Ovary (tissue), 9 donors: ENCODE data around the gene NOVA2. TPM values are rescaled to one million over a fixed set of nuclear protein-coding genes. Genes with fewer than 3 reads are reported as not detected.

Experiments
- DNase-seq, 5 donors: peaks; one replicate each; pipeline ENCODE4 v3.0.0-alpha.2; 2019 to 2020
- H3K27ac ChIP-seq, 2 donors: fragments of 200-600 bp; one replicate each; pipeline versions ENCODE4 v1.5.1 to v1.8.0; 2019 to 2022
- H3K27me3 ChIP-seq: fragments of 200-600 bp; one replicate; pipeline ENCODE4 v1.8.0; 2022
- H3K36me3 ChIP-seq: fragments of 200-600 bp; sonication (generic); one replicate; pipeline ENCODE4 v1.5.1; 2019
- H3K4me1 ChIP-seq: one replicate; pipeline ENCODE4 v1.8.1; 2013; ENCODE audit warnings: mild to moderate bottlenecking, moderate library complexity; ENCODE audit not compliant: insufficient read depth
- H3K4me3 ChIP-seq: fragments of 200-600 bp; sonication (generic); one replicate; pipeline ENCODE4 v1.5.1; 2017
- H3K9me3 ChIP-seq, 2 donors: fragments of 200-600 bp in 1 of 2; sonication (generic) in 1 of 2; one replicate each; pipeline versions ENCODE4 v1.5.1 to v1.8.1; 2013 to 2019; ENCODE audit warnings: mild to moderate bottlenecking in 1 of 2, moderate library complexity in 1 of 2
- EP300 ChIP-seq: sonication (generic); formaldehyde crosslinking; IDR thresholded peaks from one replicate; pipeline ENCODE4 v1.6.1; 2017; ENCODE audit warnings: antibody characterized with exemption
- POLR2A ChIP-seq: fragments of 450-650 bp; IDR thresholded peaks from one replicate; pipeline ENCODE4 v1.6.1; 2017; ENCODE audit warnings: antibody characterized with exemption, mild to moderate bottlenecking, moderate library complexity
- WGBS, 3 donors: extraction: QIAGEN DNeasy Blood & Tissue Kit in 1 of 3; methylation state at CpG; one replicate each; pipeline versions ENCODE4 v1.1.5 to v1.1.7; 2013 to 2017; 5-methylcytosine and 5-hydroxymethylcytosine counted together
- intact Hi-C, 4 donors: fragments of 100-400 bp; cut with DNase I; formaldehyde crosslinking; loops; one replicate each; pipeline versions ENCODE4 v1.11.0 to v1.15.1; 2022 to 2023
- polyA plus RNA-seq, 2 donors: library from polyadenylated mRNA; stranded (reverse); fragments of 200-250 nt in 1 of 2; fragments of 350-450 nt in 1 of 2; fragmentation: Illumina TruSeq in 1 of 2; extraction: RNeasy Lipid Tissue Mini Kit (QIAGEN cat#74804) in 1 of 2; gene quantifications; one replicate each; pipeline ENCODE4 v1.2.3, GENCODE V29; 2013 to 2014
- total RNA-seq, 7 donors: library from RNA; depleted of rRNA in 2 of 7; stranded (reverse); fragments of >200 nt in 2 of 7; fragmentation: NEBNext Ultra II Directional in 3 of 7; extraction: Animal tissue kit (Norgen Biotek cat#: 25700) in 3 of 7; gene quantifications; one replicate each; pipeline versions ENCODE4 v1.1.0 to v1.2.4, GENCODE V29; 2016 to 2023
- TF ChIP-seq, protein P1 (sequence below), 3 donors: fragments of 450-650 bp in 2 of 3; fragments of 200-600 bp in 1 of 3; IDR thresholded peaks; one replicate each; pipeline versions ENCODE4 v1.5.1 to v1.8.0; 2016 to 2022; ENCODE audit warnings: antibody characterized with exemption in 3 of 3, mild to moderate bottlenecking in 1 of 3
- donor health status: DM: no; HTN: no; CAD: no; lungs with moderate emphysema.
- donor health status: DM: no; HTN: no; CAD: no.
- donor health status: Bipolar disorder and iron deficiency.
- donor health status: DM: yes; HTN: yes; CAD: no.
- donor health status: DM: no; HTN: no; CAD: no.
- donor health status: DM: yes; HTN: yes; CAD: no.

NOVA2 gene
- total and polyA plus RNA-seq, 9 donors = 0.23 to 4.8 (median 2.2) TPM

GRCh38 chr19:45924891-45925447 is 48.7 kb downstream of the NOVA2 start:
- Histone ChIP-seq H3K4me3 (no peak overlapping the region), H3K27me3 (no peaks in the 10 kb centered on the region), H3K9me3 (no peaks in the 10 kb centered on the region), H3K36me3 (no peaks in the 10 kb centered on the region), H3K27ac (no peak overlapping the region), H3K4me1 (no peaks in the 10 kb centered on the region)
- WGBS, 3 donors = 66 to 72% (median 71%) methylated on average over 6 of the region's 6 CpGs
- no peak for DNase-seq
- intact Hi-C loops = no loop called here
- TF ChIP-seq POLR2A = no peak
- TF ChIP-seq, protein P1, sequence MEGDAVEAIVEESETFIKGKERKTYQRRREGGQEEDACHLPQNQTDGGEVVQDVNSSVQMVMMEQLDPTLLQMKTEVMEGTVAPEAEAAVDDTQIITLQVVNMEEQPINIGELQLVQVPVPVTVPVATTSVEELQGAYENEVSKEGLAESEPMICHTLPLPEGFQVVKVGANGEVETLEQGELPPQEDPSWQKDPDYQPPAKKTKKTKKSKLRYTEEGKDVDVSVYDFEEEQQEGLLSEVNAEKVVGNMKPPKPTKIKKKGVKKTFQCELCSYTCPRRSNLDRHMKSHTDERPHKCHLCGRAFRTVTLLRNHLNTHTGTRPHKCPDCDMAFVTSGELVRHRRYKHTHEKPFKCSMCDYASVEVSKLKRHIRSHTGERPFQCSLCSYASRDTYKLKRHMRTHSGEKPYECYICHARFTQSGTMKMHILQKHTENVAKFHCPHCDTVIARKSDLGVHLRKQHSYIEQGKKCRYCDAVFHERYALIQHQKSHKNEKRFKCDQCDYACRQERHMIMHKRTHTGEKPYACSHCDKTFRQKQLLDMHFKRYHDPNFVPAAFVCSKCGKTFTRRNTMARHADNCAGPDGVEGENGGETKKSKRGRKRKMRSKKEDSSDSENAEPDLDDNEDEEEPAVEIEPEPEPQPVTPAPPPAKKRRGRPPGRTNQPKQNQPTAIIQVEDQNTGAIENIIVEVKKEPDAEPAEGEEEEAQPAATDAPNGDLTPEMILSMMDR (IDR thresholded peaks at IDR 0.05) = no peak
- TF ChIP-seq EP300 = no peak

DNA sequence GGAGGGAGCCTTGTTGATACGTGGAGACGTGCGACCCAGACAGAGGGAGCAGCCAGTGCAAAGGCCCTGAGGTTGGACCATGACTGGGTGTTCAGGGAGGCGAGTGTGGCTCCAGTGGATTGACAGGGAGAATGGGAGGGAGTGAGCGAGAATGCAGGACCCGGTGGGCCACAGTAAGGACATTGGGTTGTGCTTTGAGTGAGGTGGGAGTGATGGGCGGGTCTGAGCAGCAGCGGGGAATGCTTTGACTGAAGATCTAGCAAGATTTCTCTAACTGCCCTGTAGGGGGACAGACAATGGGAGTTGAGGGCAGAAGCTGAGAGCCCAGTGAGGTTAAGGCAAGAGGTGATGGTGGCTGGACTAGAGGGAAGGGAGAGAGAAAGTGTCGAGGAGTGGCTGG is 51.4 kb downstream of the NOVA2 start:
- no peak overlapping the region for H3K4me3 ChIP-seq
- 49 to 56% (median 55%) methylated on average over 9 of the region's 9 CpGs for WGBS, 3 donors

GRCh38 chr19:45920458-45920857 is 53.2 kb downstream of the NOVA2 start:
- DNase-seq = no peak
- no peak overlapping the region for H3K4me3 ChIP-seq
- 69 to 74% (median 71%) methylated on average over 8 of the region's 8 CpGs for WGBS, 3 donors
- no peaks in the 10 kb centered on the region for H3K36me3 ChIP-seq
- TF ChIP-seq POLR2A (no peak), EP300 (no peak)
- TF ChIP-seq, protein P1 (IDR thresholded peaks at IDR 0.05) = no peak
- H3K9me3 ChIP-seq = no peaks in the 10 kb centered on the region
- H3K27me3 ChIP-seq = no peaks in the 10 kb centered on the region
- no peaks in the 10 kb centered on the region for H3K4me1 ChIP-seq
- intact Hi-C loops = no loop called here
- no peak overlapping the region for H3K27ac ChIP-seq

More for the DNA sequence above, 51.4 kb downstream of the NOVA2 start:
- TF ChIP-seq POLR2A (no peak), EP300 (no peak)
- TF ChIP-seq, protein P1 (IDR thresholded peaks at IDR 0.05) = no peak
- Histone ChIP-seq H3K9me3 (no peaks in the 10 kb centered on the region), H3K36me3 (no peaks in the 10 kb centered on the region), H3K4me1 (no peaks in the 10 kb centered on the region), H3K27ac (no peak overlapping the region), H3K27me3 (no peaks in the 10 kb centered on the region)
- DNase-seq = no peak
- intact Hi-C loops = no loop called here

DNA sequence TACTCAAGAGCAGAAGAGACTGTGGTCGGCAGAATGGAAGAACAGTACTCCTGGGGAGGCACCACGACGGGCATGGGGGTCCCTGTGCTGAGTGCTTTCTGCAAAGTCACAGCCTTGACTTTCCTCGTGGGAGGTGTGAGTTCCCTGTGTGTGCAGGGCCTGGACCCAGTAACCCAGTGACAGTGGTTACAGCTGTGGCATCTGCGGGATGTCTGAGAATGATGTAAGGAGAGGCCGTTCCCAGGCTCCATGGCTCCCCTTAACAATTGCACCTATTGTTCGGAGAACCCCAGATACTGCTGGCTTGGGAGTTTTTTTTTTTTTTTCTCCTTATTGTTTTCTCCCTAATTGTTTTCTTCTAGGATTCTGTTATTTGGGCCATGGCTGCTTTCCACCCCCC is 54.0 kb downstream of the NOVA2 start:
- TF ChIP-seq, protein P1 (IDR thresholded peaks at IDR 0.05) = no peak
- no peak for TF ChIP-seq EP300
- no peak for TF ChIP-seq POLR2A
- H3K4me1 ChIP-seq = no peaks in the 10 kb centered on the region
- no peak overlapping the region for H3K4me3 ChIP-seq
- 51 to 69% (median 57%) methylated on average over 7 of the region's 7 CpGs for WGBS, 3 donors
- H3K27me3 ChIP-seq = no peaks in the 10 kb centered on the region
- H3K9me3 ChIP-seq = no peaks in the 10 kb centered on the region
- intact Hi-C loops = loop anchor here in 1 of 4 donors (10.0 kb wide), 1 partner anchor 85 kb away; no protein-coding TSS in a partner anchor
- no peak overlapping the region for H3K27ac ChIP-seq
- H3K36me3 ChIP-seq = no peaks in the 10 kb centered on the region
- DNase-seq = no peak
